Cardiac muscle cell (in vitro differentiated cells and primary cell): ENCODE data around the gene CD79A. TPM values are rescaled to one million over a fixed set of nuclear protein-coding genes. Genes with fewer than 3 reads are reported as not detected.

ENCODE experiments used
- DNase-seq, 2 donors: peaks; one replicate each; pipeline versions ENCODE4 v3.0.0 to v3.0.0-alpha.2; 2010 to 2017; ENCODE audit warnings: low read depth in 1 of 2, low spot score in 1 of 2
- H3K27ac ChIP-seq: fragments of 200-600 bp; sonication (generic); 2 replicates; pipeline ENCODE4 v1.5.1; 2016
- H3K27me3 ChIP-seq: fragments of 200-600 bp; sonication (generic); 2 replicates; pipeline ENCODE4 v1.6.0; 2016; ENCODE audit warnings: control low read depth
- H3K36me3 ChIP-seq: fragments of 200-600 bp; sonication (generic); 2 replicates; pipeline ENCODE4 v1.5.1; 2016; ENCODE audit warnings: control low read depth
- H3K4me1 ChIP-seq: fragments of 200-600 bp; sonication (generic); 2 replicates; pipeline ENCODE4 v1.8.1; 2017; ENCODE audit warnings: low read depth, mild to moderate bottlenecking, mixed run types
- H3K4me3 ChIP-seq: fragments of 200-600 bp; sonication (generic); 2 replicates; pipeline ENCODE4 v1.5.1; 2016; ENCODE audit warnings: mild to moderate bottlenecking
- H3K9me3 ChIP-seq: fragments of 200-600 bp; sonication (generic); 2 replicates; pipeline ENCODE4 v1.5.1; 2017; ENCODE audit warnings: low read depth, mild to moderate bottlenecking, control low read depth
- CTCF ChIP-seq: IDR thresholded peaks from 2 replicates; pipeline ENCODE4 v1.5.1; 2012; ENCODE audit warnings: low read depth, mild to moderate bottlenecking, low read length
- polyA plus RNA-seq: library from polyadenylated mRNA; unstranded; fragments of >200 nt; fragmentation: Nextera tagmentation; extraction: Ambion mirVana; gene quantifications from 2 replicates; pipeline ENCODE4 v1.2.1, GENCODE V29; 2016
- total RNA-seq: library from RNA; depleted of rRNA; stranded (reverse); fragments of >200 nt; gene quantifications from 2 replicates; pipeline ENCODE4 v1.2.3, GENCODE V29; 2016

The CD79A gene
- total and polyA plus RNA-seq, 2 experiments from 2014 or later: 0.24 TPM; not detected in 1

GRCh38 chr19:41889896-41890295 lies 12.8 kb downstream of the CD79A start:
- Histone ChIP-seq H3K27ac (no peak overlapping the region), H3K4me1 (no peaks in the 10 kb centered on the region), H3K4me3 (no peak overlapping the region), H3K9me3 (no peaks in the 10 kb centered on the region), H3K27me3 (no peaks in the 10 kb centered on the region), H3K36me3 (no peaks in the 10 kb centered on the region)
- no peak for TF ChIP-seq CTCF
- DNase-seq: no peak

- H3K4me1 ChIP-seq: no peaks in the 10 kb centered on the region
- TF ChIP-seq CTCF: no peak
Observed at GRCh38 chr19:41890936-41891335, 13.9 kb downstream of the CD79A start.

GRCh38 chr19:41892173-41892902 lies 15.3 kb downstream of the CD79A start:
- H3K4me3 ChIP-seq: no peak overlapping the region
- H3K4me1 ChIP-seq: no peaks in the 10 kb centered on the region
- no peaks in the 10 kb centered on the region for H3K36me3 ChIP-seq
- H3K9me3 ChIP-seq: no peaks in the 10 kb centered on the region
- no peak for TF ChIP-seq CTCF
- H3K27me3 ChIP-seq: no peaks in the 10 kb centered on the region
- H3K27ac ChIP-seq: no peak overlapping the region
- no peak for DNase-seq

More at GRCh38 chr19:41890936-41891335, 13.9 kb downstream of the CD79A start:
- Histone ChIP-seq H3K36me3 (no peaks in the 10 kb centered on the region), H3K9me3 (no peaks in the 10 kb centered on the region), H3K4me3 (no peak overlapping the region), H3K27ac (no peak overlapping the region), H3K27me3 (no peaks in the 10 kb centered on the region)
- no peak for DNase-seq

GRCh38 chr19:41893899-41894298 lies 16.8 kb downstream of the CD79A start:
- Histone ChIP-seq H3K27me3 (no peaks in the 10 kb centered on the region), H3K9me3 (no peaks in the 10 kb centered on the region), H3K4me1 (no peaks in the 10 kb centered on the region), H3K36me3 (no peaks in the 10 kb centered on the region), H3K27ac (no peak overlapping the region), H3K4me3 (no peak overlapping the region)
- peak; percentile 3 for TF ChIP-seq CTCF
- DNase-seq: peak in 1 of 2 donors; percentile 34

- Histone ChIP-seq H3K4me3 (no peak overlapping the region), H3K27ac (no peak overlapping the region), H3K27me3 (no peaks in the 10 kb centered on the region), H3K9me3 (no peaks in the 10 kb centered on the region), H3K4me1 (no peaks in the 10 kb centered on the region), H3K36me3 (no peaks in the 10 kb centered on the region)
- no peak for TF ChIP-seq CTCF
- no peak for DNase-seq
Observed at GRCh38 chr19:41894350-41894749, 17.3 kb downstream of the CD79A start.
